Keratinocyte (primary cell): ENCODE data around the gene DPCD. TPM values are rescaled to one million over a fixed set of nuclear protein-coding genes. Genes with fewer than 3 reads are reported as not detected.

Experiments
- DNase-seq: peaks from one replicate; pipeline ENCODE4 v3.0.0-alpha.2; 2011; ENCODE audit warnings: low read depth, missing footprints, low spot score
- FAIRE-seq: peaks from 2 replicates; lab custom pipeline; 2011; peaks lifted over from hg19 to GRCh38; lab: Jason Lieb, UNC
- H2AFZ ChIP-seq: 2 replicates; pipeline ENCODE4 v1.6.0; 2012; ENCODE audit warnings: low read length, control low read depth, inconsistent platforms; ENCODE audit not compliant: control insufficient read depth
- H3K27ac ChIP-seq: 2 replicates; pipeline ENCODE4 v1.5.1; 2011; ENCODE audit warnings: low read length; ENCODE audit not compliant: control insufficient read depth, insufficient read depth
- H3K27me3 ChIP-seq: 3 replicates; pipeline ENCODE4 v1.6.0; 2011; ENCODE audit warnings: low read length; ENCODE audit not compliant: control insufficient read depth, insufficient read depth; ENCODE audit errors: extremely low read depth
- H3K36me3 ChIP-seq, 2 experiments: 2 replicates in 1 of 2; 3 replicates in 1 of 2; pipeline ENCODE4 v1.5.1; 2011; ENCODE audit warnings: low read length in 2 of 2, mild to moderate bottlenecking in 1 of 2; ENCODE audit not compliant: control insufficient read depth in 2 of 2, insufficient read depth in 2 of 2; ENCODE audit errors: extremely low read depth in 1 of 2
- H3K4me1 ChIP-seq: 3 replicates; pipeline ENCODE4 v1.5.1; 2011; ENCODE audit warnings: low read length; ENCODE audit not compliant: control insufficient read depth, insufficient read depth; ENCODE audit errors: extremely low read depth
- H3K4me2 ChIP-seq: 3 replicates; pipeline ENCODE4 v1.6.0; 2011; ENCODE audit warnings: low read depth, low read length; ENCODE audit not compliant: control insufficient read depth, insufficient read depth; ENCODE audit errors: extremely low read depth
- H3K4me3 ChIP-seq, 3 experiments: fragments of 200-600 bp in 1 of 3; sonication (generic) in 1 of 3; 2 replicates in 2 of 3; 3 replicates in 1 of 3; pipeline ENCODE4 v1.5.1; 2011 to 2016; ENCODE audit warnings: low read length in 3 of 3, mild to moderate bottlenecking in 3 of 3, control low read depth in 2 of 3, inconsistent platforms in 1 of 3, low read depth in 1 of 3, mixed read lengths in 1 of 3, mixed run types in 1 of 3, moderate library complexity in 1 of 3; ENCODE audit not compliant: control insufficient read depth in 2 of 3, insufficient read depth in 2 of 3; ENCODE audit errors: extremely low read depth in 1 of 3
- H3K79me2 ChIP-seq: 2 replicates; pipeline ENCODE4 v1.6.0; 2012; ENCODE audit warnings: low read length; ENCODE audit not compliant: control insufficient read depth, insufficient read depth
- H3K9ac ChIP-seq: 3 replicates; pipeline ENCODE4 v1.6.0; 2011; ENCODE audit warnings: low read length; ENCODE audit not compliant: control insufficient read depth, insufficient read depth; ENCODE audit errors: extremely low read depth
- H3K9me1 ChIP-seq: 3 replicates; pipeline ENCODE4 v1.6.0; 2011; ENCODE audit warnings: low read length; ENCODE audit not compliant: control insufficient read depth, insufficient read depth; ENCODE audit errors: extremely low read depth
- H3K9me3 ChIP-seq: 2 replicates; pipeline ENCODE4 v1.5.1; 2012; ENCODE audit warnings: low read depth, low read length; ENCODE audit not compliant: control insufficient read depth
- H4K20me1 ChIP-seq: 3 replicates; pipeline ENCODE4 v1.6.0; 2011; ENCODE audit warnings: low read length; ENCODE audit not compliant: control insufficient read depth, insufficient read depth; ENCODE audit errors: extremely low read depth
- CTCF ChIP-seq, 3 experiments: IDR thresholded peaks in 1 of 3; conservative IDR thresholded peaks in 1 of 3; optimal IDR thresholded peaks in 1 of 3; 2 replicates in 2 of 3; 3 replicates in 1 of 3; pipeline versions ENCODE3 to v1.5.1; 2011; ENCODE audit warnings: low read length in 3 of 3, mild to moderate bottlenecking in 3 of 3, moderate library complexity in 2 of 3, control low read depth in 1 of 3, inconsistent platforms in 1 of 3; ENCODE audit not compliant: insufficient read depth in 2 of 3; ENCODE audit errors: extremely low read depth in 1 of 3
- EZH2 ChIP-seq: IDR thresholded peaks from one replicate; pipeline ENCODE4 v1.6.1; 2012; ENCODE audit warnings: inconsistent platforms, mild to moderate bottlenecking, low read length, moderate library complexity
- dilution Hi-C: fragments of 300-500 bp; cut with MboI; formaldehyde crosslinking; loops from one replicate; pipeline ENCODE4 v1.7.0; 2020; ENCODE audit warnings: low sequenced_read_pairs; ENCODE audit not compliant: extremely low pct_ligation_motif_present
- polyA plus RNA-seq, 5 experiments: library from polyadenylated mRNA; depleted of rRNA in 3 of 5; stranded (reverse) in 3 of 5; stranded (forward) in 1 of 5; unstranded in 1 of 5; fragments of >200 nt; gene quantifications; 1 replicate in 1 of 5; 2 replicates in 3 of 5; 3 replicates in 1 of 5; pipeline versions ENCODE4 v1.2.1 to v1.2.3, GENCODE V29; 2011 to 2012; ENCODE audit warnings: missing spikeins in 2 of 5, low read depth in 1 of 5, low replicate concordance in 1 of 5

The DPCD gene
- polyA plus RNA-seq, 1 donor (not counting 4 experiments of a cell fraction or from before 2014, with no cell fraction given): 58.1 TPM

- no peak for DNase-seq
- no peak overlapping the region for H2AFZ ChIP-seq
- peaks cover 8% of the 10 kb centered on the region for H3K4me1 ChIP-seq
- H3K36me3 ChIP-seq: peaks cover 0 to 4% of the 10 kb centered on the region in 2 experiments
- TF ChIP-seq CTCF (optimal IDR thresholded peaks at IDR 0.05 in 1 of 3, IDR thresholded peaks at IDR 0.05 in 1 of 3, conservative IDR thresholded peaks at IDR 0.05 in 1 of 3; ENCODE audit: extremely low read depth in 1 of 3, insufficient read depth in 2 of 3, low read length in 3 of 3) (no peak), EZH2 (no peak)
- no peak overlapping the region for H3K9ac ChIP-seq
- no peaks in the 10 kb centered on the region for H3K79me2 ChIP-seq
- no peak overlapping the region for H3K27ac ChIP-seq
- dilution Hi-C loops: no loop called here
- no peak overlapping the region for H3K4me2 ChIP-seq
- peaks cover 23% of the 10 kb centered on the region for H3K27me3 ChIP-seq
- H4K20me1 ChIP-seq: no peaks in the 10 kb centered on the region
- no peak overlapping the region for H3K4me3 ChIP-seq
- no peak for FAIRE-seq
- H3K9me1 ChIP-seq: no peaks in the 10 kb centered on the region
- H3K9me3 ChIP-seq: no peaks in the 10 kb centered on the region
These were observed 15.3 kb upstream of the DPCD start for GRCh38 chr10:101572785-101573184.

GRCh38 chr10:101573885-101574753 is 14.0 kb upstream of the DPCD start:
- H3K27ac ChIP-seq: no peak overlapping the region
- no peaks in the 10 kb centered on the region for H3K9me3 ChIP-seq
- H3K27me3 ChIP-seq: peaks cover 11% of the 10 kb centered on the region
- dilution Hi-C loops: no loop called here
- H4K20me1 ChIP-seq: no peaks in the 10 kb centered on the region
- no peaks in the 10 kb centered on the region for H3K9me1 ChIP-seq
- FAIRE-seq (no peak), DNase-seq (no peak)
- TF ChIP-seq EZH2 (no peak), CTCF (optimal IDR thresholded peaks at IDR 0.05 in 1 of 3, IDR thresholded peaks at IDR 0.05 in 1 of 3, conservative IDR thresholded peaks at IDR 0.05 in 1 of 3; ENCODE audit: extremely low read depth in 1 of 3, insufficient read depth in 2 of 3, low read length in 3 of 3) (no peak)
- H2AFZ ChIP-seq: no peak overlapping the region
- no peak overlapping the region for H3K4me3 ChIP-seq
- H3K36me3 ChIP-seq: peaks cover 0 to 7% of the 10 kb centered on the region in 2 experiments
- H3K79me2 ChIP-seq: no peaks in the 10 kb centered on the region
- H3K4me1 ChIP-seq: peaks cover 8% of the 10 kb centered on the region
- H3K9ac ChIP-seq: no peak overlapping the region
- no peak overlapping the region for H3K4me2 ChIP-seq
